GM19463 (cell line): Measurements from ENCODE around the gene JAM2.
"Not testable (repeated sequence)": the region's sequence is repeated elsewhere in the genome, so short reads cannot be mapped to it uniquely, and the experiment has no call there.

Experiments
- ATAC-seq: cut with Tn5 transposase; IDR thresholded peaks from one replicate; pipeline ENCODE4 v1.9.1; 2021; ENCODE audit warnings: mild to moderate bottlenecking, moderate library complexity; ENCODE audit not compliant: unreplicated experiment

The JAM2 gene

GRCh38 chr21:25638660-25639550 is at the start of gene JAM2:
TSS of gene JAM2 (plus strand) at chr21:25639258. CDS start at chr21:25639822, 564 bp downstream.
- ATAC-seq = peak; percentile 54

GRCh38 chr21:25589887-25590286 is 49.2 kb upstream of the JAM2 start:
- ATAC-seq = no peak

- peak; percentile 93 for ATAC-seq
Measured at GRCh38 chr21:25607151-25608043, 31.7 kb upstream of the JAM2 start, which contains the start of gene MRPL39. TSS of gene MRPL39 (minus strand) at chr21:25607481. CDS start at chr21:25607475, 6 bp downstream.

- peak; percentile 72 for ATAC-seq
Measured at GRCh38 chr21:25608044-25608737, 30.9 kb upstream of the JAM2 start.

- ATAC-seq = no peak
Measured at GRCh38 chr21:25614441-25614840, 24.6 kb upstream of the JAM2 start.

GRCh38 chr21:25615880-25616279 is 23.2 kb upstream of the JAM2 start:
- ATAC-seq = no peak

GRCh38 chr21:25619198-25619597 is 19.9 kb upstream of the JAM2 start:
- no peak for ATAC-seq

- ATAC-seq = no peak
Measured at GRCh38 chr21:25624511-25624910, 14.5 kb upstream of the JAM2 start.

- ATAC-seq = no peak
Measured at GRCh38 chr21:25625036-25625435, 14.0 kb upstream of the JAM2 start.

- ATAC-seq = not testable (repeated sequence)
Measured at GRCh38 chr21:25625776-25626555, 13.1 kb upstream of the JAM2 start.

GRCh38 chr21:25626757-25627156 is 12.3 kb upstream of the JAM2 start:
- ATAC-seq = no peak

- ATAC-seq = no peak
Measured at GRCh38 chr21:25632296-25632695, 6.8 kb upstream of the JAM2 start.

GRCh38 chr21:25635310-25635709 is 3.7 kb upstream of the JAM2 start:
- no peak for ATAC-seq

GRCh38 chr21:25636727-25637126 is 2.3 kb upstream of the JAM2 start:
- no peak for ATAC-seq

- ATAC-seq = no peak
Measured at GRCh38 chr21:25637851-25638659, 1.0 kb upstream of the JAM2 start.

GRCh38 chr21:25639551-25640201 is 618 bp downstream of the JAM2 start:
- peak; percentile 74 for ATAC-seq

- ATAC-seq = peak; percentile 26
Measured at GRCh38 chr21:25640202-25640942, 1.3 kb downstream of the JAM2 start.

GRCh38 chr21:25640943-25641292 is 1.9 kb downstream of the JAM2 start:
- no peak for ATAC-seq
